GM21423 (cell line): ENCODE measurements around the gene DAP3.
A peak's percentile ranks its signal among the peaks of the same experiment; 100 is the strongest.
"Not testable (repeated sequence)": the region's sequence is repeated elsewhere in the genome, so short reads cannot be mapped to it uniquely, and the experiment has no call there.

Experiments used
- ATAC-seq: cut with Tn5 transposase; IDR thresholded peaks from one replicate; pipeline ENCODE4 v1.9.1; 2021; ENCODE audit warnings: mild to moderate bottlenecking, moderate library complexity; ENCODE audit not compliant: unreplicated experiment

Gene DAP3

DNA sequence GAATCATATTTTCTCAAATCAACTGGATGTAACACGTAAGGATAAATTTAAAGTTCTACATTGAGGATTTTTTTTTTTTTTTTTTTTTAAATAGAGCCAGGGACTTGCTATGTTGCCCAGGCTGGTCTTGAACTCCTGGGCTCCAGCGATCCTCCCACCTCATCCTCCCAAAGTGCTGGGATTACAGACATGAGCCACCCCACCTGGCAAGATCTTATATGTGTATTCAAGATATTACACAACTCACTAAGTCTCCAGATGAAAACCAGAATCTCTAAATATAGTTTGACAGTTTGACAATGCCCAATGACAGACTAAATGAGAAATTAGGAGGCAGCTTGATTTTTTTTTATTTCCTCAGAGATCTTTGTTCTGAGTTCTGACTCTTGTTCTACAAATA is 7.1 kb upstream of the DAP3 start:
- no peak for ATAC-seq

DNA sequence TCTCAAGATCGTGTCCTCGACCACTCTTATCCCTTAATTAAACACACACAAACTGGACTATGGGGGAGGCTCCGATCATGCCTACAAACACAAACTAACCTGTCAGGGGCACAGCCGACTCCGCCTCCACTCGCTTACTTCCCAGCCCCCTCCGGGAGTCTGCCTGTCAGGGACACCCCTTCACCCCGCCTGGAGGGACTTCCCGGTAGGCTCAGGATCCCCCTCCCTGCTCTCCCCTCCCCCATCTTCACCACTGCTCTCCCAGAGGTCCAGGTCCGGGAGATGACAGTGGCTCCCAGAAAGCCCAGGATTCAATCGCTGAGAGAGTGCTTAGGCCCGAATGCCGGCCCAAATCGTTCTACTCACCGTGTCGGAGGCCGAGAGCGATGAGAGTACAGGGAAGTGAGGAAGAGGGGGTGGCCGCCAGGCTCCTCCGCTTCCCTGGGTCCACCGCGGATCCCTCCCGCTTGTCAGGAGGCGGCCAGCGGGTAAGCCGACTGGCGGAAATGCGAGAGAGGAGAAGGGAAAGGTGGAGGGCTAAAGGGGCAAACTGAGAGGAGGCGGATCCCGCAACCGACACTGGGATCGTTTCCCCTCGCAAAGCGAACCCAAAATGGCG is 1.1 kb upstream of the DAP3 start:
- peak; percentile 21 for ATAC-seq

DNA sequence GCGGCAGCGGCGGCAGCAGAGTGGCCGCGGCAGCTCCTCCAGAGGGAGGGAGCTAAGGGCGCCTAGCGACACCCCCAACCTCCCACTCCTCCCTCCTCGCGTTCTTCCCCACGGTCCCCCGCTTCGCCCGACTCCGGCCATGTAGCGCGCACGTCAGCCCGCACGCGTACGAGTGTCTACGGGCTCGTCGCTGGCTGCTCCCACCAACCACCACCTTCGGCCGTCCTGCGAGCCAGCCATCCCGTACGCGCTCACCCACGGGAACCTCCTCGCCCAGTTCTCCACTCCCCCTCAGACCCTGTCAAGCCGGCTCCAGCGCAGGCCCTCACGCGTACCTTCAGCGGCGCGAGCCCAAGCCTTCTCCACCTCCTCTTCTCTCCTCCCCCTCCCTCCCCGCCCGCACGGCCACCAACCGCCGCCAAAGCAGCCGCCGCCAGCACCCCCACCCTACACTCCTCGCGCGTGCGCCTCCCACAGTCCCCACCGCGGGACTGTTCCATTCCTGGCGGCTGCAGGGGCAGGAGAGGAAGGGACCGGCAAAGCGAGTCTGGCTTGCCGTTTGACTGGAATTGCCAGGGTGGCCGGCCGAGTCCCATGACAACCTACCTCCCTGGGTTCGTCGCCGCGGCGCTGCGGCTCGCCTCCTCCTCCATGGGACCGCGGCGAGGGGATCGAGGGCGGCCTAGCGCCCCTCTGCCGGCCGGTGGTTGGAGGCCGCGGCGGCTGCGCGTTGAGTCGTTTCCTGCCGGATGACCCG is 389 bp upstream of the DAP3 start, which contains the start of gene YY1AP1:
Gene YY1AP1 (minus strand): TSS at position 451 of the 757 bp plus-strand sequence. CDS start 8,338 bp downstream, outside the sequence.
- peak; percentile 84 for ATAC-seq

DNA sequence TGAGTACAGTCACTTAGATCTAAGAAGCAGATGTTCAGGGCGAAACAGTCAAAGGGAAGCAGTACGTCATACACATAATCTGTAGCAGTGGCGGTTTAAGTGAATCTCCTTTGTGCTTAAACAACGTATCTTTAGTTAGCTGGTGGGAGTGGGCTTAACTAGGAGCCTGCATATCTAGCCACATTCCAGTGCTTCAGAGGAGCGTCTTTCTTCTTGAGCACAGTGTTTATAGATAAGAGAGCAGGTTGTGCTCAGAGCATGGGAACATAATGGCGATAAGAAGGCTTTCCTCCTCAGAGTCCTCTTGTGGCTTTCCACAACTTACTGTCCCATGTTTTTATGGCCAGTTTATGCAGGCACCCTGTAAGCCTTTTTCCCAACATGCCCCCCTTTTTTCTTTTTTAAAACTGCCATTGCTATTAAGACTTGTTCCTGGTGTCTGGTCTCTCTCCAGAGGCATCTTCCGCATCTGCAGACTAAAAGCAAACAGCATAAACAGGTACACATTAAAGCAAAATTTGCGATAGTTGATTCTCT is 3.2 kb downstream of the DAP3 start:
- ATAC-seq: no peak

DNA sequence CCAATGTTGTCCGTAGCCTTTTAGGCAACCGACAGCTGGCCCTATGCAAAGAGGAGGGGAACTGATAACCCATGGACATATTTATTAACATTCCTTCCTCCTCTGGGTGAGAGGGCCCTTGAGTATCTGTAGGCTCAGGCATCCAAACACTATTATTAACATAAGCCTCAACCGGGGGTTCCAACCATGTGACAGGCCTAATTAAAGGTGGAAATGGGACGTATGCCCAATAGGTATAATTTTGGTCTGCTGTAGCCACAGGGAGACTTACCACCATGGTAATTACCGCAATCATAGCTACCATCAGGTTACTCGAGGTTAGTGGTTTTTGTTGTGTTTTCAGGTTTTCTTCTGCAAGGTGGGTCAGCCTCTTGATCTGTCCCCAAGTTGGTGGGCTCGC is 5.3 kb downstream of the DAP3 start:
- no peak for ATAC-seq

DNA sequence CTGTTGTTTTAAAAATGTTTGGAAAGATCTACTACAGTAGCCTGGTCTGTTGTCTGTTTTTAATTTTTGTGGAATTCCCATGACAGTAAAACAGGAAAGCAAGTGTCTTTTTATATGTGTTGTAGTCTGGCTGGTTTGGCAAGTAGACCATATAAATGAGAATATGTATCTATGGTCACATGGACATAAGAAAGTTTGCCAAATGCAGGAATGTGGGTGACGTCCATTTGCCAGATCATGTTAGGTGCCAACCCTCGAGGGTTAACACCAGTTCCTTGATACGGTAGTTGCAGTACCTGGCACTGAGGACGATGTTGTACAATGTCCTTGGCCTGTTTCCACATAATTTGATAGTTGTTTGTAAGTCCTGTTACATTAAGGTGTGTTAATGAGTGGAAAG is 6.2 kb downstream of the DAP3 start:
- ATAC-seq: no peak

DNA sequence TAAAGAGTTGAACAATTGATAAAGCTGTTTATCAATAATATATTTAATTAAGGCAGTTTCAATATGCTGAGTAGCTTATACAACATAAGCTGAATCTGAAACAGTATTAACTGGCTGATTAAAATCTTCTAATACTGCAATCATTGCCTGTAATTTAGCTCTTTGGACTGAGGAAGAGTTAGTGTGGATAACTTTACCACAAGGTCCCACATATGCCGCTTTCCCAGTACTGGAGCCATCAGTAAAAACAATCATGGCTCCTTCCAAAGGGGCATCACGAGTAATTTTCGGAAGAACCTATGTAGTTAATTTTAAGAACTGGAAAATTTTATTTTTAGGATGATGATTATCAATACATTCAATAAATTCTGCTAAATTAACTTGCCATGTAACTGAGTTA is 6.7 kb downstream of the DAP3 start:
- ATAC-seq: no peak

DNA sequence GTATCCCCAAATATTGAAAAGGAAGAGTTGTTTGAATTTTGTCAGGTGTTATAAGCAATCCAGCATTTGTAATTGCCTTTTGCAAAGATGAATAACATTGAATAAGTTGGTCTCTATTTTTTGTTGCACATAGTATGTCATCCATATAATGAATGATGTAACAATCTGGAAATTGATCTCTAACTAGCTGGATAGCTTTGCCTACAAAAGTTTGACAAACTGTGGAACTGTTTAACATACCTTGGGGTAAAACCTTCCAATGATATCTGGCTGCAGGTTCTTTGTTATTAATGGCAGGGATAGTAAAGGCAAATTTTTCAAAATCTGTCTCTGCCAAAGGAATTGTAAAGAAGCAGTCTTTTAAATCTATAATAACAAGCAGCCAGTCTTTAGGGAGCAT is 7.6 kb downstream of the DAP3 start:
- ATAC-seq: no peak

DNA sequence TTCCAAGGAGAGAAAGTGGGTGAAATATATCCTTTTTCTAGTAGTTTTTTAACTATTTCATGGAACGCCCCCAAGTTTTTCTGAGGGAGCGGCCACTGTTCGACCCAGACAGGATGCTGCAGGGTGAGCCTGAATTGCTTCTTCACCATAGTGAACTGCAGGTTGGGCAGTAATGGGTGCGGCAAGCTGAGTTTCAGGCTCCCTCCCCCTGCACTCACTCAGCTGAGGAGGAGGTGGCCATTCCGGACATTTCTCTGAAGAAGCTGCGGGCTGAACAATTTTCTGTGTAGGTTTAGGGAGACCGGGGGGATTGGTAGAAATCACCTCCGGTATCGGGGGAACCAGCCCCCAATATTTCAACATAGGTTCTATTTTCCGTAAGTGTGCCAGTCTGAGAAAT is 8.2 kb downstream of the DAP3 start:
- no peak for ATAC-seq

DNA sequence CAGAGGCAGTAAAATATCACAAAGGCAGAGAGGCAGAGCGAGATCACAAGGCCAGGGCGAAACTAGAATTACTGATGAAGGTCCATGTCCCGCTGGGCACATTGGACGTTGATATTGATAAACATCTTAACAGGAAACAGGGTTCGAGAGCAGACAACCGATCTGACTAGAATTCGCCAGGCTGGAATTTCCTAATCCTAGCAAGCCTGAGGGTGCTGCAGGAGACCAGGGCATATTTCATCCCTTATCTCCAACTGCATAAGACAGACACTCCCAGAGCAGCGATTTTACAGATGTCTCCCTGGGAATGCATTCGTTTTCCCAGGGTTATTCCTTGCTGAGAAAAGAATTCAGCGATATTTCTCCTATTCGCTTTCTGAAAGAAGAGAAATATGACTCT is 8.7 kb downstream of the DAP3 start:
- ATAC-seq: not testable (repeated sequence)

DNA sequence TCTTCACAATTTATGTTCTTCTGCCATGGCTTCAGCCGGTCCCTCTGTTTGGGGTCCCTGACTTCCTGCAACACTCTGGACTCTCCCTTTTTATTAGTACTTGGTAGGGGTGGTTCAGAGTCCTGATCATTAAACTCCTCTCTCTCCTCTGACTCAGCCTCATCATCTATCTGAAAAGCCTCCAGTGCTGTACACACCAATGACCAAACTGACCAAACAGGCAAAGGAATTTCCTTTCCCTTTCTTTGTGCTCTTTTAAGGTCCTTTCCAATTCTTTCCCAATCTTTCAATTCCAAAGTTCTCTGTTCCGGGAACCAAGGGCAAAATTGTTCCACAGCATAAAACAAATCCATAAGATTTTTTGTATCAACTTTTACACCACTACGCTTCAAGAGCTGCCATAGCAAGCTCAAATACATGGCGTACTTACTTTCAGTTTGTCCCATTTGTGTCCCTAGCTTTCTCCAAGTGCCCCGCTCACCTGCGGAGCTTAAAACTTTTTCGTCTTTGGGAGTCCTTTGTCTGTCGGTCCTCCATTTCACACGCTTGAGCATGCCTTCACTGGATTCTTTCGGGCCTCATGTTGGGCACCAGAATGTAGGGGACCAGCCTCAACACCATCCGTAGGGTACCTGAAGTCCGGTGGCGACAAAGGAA is 9.6 kb downstream of the DAP3 start:
- no peak for ATAC-seq

DNA sequence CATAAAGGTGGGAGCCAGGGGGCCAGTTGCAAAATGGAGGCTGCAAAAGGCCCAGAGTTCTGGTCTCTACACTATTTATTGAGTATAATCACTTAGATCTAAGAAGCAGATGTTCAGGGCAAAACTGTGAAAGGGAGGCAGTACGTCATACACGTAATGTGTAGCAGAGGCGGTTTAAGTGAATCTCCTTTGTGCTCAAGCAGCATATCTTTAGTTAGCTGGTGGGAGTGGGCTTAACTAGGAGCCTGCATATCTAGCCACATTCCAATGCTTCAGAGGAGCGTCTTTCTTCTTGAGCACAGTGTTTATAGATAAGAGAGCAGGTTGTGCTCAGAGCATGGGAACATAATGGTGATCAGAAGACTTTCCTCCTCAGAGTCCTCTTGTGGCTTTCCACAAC is 10.2 kb downstream of the DAP3 start:
- ATAC-seq: not testable (repeated sequence)

DNA sequence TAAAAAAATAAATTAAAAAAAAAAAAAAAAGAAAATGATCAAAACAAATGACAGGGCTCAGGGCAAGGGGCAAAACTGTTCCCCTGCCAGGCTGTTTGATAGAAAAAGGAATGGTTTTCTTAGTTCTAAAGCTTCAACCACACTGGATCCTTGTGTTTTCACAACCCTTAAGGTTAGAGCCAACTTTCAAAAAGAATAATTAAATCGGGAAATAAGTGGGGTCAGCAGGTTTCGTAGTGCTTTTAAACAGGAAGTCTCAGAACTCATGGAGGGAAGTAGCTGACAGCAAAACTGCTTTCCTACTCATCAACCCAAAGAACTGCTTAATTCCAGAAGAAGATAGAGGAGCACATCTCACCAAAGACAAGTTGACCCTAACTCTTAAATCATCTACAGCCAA is 12.8 kb downstream of the DAP3 start:
- ATAC-seq: not testable (repeated sequence)

DNA sequence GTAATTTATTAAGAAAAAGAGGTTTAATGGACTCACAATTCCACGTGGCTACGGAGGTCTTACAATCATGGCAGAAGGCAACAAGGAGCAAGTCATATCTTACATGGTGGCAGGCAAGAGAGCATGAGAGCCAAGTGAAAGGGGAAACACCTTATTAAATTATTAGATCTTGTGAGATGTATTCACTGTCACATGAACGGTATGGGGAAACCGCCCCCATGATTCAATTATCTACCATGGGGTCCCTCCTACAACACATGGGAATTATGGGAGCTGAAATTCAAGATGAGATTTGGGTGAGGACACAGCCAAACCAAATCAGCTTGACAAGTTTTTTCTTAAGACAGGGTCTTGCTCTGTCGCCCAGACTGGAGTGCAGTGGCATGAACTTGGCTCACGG is 14.3 kb downstream of the DAP3 start:
- no peak for ATAC-seq

DNA sequence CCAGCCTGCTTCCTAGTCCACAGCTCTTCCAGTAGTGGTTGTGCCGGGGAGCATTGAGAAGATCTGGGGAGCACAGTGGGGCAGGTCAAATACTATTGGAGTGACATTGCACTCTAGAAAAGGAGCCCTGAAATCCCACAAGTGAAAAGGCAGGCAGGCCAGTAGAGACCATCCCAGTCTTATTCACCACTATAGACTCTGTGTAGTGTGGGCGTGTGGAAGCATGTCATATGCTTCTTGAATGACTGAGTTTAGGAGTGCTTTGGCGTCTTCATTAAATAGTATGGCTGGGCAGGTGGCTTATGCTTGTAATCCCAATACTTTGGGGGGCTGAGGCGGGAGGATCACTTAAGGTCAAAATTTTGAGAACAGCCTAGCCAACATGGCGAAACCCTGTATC is 15.5 kb downstream of the DAP3 start:
- not testable (repeated sequence) for ATAC-seq

DNA sequence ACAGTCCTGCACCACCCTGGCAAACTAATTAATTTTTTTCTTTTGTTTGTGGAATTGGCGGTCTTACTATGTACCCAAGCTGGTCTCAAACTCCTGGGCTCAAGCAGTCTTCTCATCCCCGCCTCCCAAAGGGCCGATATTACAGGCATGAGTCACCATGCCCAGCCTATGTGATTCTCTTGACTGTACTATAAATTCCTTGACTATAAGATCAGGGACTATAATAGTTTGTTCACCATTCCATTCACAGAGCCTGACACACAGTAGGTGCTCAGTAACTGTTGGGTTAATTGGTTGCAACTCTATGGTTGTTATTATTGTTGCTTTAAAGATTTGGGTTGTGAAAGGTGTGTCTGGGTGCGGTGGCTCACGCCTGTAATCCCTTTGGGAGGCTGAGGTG is 17.2 kb downstream of the DAP3 start:
- no peak for ATAC-seq

DNA sequence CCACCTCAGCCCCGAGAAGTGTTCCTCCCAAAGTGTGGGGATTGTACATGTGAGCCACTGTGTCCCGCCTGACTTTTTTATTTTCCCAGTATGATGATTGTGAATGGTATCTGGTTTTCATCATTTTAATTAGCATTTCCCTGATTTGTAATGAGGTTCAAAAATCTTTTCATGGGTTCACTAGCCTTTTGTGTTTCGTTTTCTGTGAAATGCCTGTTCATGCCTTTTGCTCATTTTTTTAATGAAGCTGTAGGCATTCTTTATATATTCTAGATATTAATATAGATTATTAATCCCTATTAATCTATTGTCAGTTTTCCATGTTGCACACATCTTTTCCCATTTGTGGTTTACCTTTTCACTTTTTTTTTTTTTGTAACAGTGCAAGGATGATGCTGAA is 20.5 kb downstream of the DAP3 start:
- no peak for ATAC-seq

DNA sequence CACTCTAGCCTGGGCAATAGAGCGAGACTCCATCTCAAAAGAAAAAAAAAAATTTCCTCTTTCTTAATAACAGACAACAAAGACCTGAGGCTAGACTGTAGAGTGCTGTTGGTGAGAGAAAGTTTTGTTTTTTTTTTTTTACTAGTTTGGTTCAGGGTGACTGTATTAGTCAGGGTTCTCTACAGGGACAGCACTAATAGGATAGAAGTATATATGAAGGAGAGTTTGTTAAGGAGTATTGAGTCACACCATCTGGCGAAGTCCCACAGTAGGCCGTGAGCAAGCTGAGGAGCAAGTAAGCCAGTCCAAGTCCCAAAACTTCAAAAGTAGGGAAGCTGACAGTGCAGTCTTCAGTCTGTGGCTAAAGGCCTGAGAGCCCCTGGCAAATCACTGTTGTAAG is 22.6 kb downstream of the DAP3 start:
- not testable (repeated sequence) for ATAC-seq

DNA sequence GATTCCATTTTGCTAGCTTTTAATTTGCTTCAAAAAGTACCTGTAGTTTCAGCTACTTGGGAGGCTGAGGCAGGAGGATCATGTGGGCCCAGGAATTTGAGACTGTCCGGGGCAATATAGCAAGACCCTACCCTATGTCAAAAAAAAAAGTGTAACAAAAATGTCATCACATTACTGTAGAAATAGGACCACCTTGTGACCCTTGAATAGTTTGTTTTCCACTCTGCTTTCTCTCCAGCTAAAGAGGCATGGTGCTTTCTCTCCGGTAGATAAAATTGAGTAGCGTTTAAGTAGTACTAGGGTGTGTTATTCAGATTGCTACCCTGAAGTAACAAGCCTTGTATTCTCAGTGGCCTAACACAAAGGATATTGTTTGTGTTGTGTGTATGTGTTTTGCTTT is 23.7 kb downstream of the DAP3 start:
- not testable (repeated sequence) for ATAC-seq

DNA sequence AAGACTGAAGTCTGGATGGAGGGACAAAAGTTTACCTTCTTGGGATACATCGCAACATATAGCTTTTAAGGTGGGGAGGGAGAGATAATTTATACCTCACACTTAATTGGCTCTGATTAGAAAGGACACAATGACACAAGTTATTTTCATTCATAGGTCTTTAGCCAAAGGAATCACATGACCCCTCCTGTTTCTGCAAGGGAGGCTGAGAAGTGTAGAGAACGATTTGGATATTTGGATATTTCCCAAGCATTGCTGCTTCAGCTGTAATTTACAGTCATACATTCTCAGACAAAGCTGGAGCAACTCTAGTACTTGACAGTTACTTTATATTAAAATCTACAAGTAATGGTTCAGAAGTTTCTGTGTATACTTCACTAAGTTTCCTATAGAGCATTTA is 24.2 kb downstream of the DAP3 start:
- no peak for ATAC-seq

DNA sequence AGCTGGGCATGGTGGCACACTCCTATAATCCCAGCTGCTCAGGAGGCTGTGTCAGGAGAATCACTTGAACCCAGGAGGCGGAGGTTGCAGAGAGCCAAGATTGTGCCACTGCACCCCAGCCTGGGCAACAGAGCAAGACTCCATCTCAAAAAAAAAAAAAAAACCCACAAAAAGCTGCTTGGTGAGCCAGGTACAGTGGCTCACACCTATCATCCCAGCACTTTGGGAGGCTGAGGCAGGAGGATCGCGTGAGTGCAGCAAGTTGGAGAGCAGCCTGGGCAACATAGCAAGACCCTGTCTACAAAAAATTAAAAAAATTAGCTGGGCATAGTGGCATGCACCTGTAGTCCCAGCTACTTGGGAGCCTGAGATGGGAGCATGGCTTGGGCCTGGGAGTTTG is 26.2 kb downstream of the DAP3 start:
- ATAC-seq: not testable (repeated sequence)

DNA sequence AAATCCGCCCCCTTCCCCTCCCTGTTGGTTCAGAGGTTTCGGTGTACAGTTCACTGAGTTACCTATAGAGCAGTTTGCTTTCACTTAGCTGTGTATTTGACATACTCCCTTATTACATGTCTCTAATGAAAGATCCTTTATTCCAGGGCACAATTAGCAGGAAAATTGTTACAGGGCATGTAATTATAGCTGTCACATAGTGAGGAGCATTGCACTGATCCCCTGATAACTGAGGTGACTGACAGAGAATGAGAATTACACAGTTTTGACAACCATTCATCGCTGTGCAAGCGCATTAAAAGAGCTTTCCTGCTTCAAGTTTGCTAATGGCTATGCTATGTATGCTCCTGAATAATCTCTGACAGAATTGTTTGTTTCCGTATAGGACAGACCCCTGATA is 26.9 kb downstream of the DAP3 start:
- no peak for ATAC-seq
